ENCODE measurements around the gene TMEM163.

DNA sequence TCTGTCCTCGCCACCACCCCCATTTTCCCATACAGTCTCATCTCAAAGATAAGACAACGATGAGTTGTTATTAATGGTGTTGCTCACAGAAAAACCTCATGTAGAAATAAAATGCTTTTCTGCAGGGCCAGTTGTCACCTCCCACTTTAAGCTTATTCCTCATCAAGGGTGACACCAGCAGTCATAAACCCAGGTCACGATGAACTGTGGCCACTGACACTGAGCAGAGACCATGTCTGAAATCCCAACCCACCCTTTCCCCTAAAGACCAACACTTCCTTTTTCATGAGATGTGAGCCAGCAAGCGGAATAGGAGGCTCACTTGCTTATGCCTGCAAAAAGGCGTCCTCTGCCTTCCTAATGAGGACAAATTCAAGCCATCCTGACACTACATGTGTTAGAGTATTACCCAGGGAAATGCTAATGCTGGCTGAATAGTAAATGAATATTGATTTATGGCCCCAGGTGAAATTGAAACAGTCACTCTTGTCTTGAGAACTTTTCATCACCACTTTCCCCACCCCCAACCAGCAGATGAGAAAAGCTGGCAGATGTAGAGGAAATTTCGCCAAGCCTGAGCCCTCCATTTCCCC lies 236.6 kb downstream of the TMEM163 start:
- TF ChIP-seq, protein P1, sequence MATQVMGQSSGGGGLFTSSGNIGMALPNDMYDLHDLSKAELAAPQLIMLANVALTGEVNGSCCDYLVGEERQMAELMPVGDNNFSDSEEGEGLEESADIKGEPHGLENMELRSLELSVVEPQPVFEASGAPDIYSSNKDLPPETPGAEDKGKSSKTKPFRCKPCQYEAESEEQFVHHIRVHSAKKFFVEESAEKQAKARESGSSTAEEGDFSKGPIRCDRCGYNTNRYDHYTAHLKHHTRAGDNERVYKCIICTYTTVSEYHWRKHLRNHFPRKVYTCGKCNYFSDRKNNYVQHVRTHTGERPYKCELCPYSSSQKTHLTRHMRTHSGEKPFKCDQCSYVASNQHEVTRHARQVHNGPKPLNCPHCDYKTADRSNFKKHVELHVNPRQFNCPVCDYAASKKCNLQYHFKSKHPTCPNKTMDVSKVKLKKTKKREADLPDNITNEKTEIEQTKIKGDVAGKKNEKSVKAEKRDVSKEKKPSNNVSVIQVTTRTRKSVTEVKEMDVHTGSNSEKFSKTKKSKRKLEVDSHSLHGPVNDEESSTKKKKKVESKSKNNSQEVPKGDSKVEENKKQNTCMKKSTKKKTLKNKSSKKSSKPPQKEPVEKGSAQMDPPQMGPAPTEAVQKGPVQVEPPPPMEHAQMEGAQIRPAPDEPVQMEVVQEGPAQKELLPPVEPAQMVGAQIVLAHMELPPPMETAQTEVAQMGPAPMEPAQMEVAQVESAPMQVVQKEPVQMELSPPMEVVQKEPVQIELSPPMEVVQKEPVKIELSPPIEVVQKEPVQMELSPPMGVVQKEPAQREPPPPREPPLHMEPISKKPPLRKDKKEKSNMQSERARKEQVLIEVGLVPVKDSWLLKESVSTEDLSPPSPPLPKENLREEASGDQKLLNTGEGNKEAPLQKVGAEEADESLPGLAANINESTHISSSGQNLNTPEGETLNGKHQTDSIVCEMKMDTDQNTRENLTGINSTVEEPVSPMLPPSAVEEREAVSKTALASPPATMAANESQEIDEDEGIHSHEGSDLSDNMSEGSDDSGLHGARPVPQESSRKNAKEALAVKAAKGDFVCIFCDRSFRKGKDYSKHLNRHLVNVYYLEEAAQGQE (IDR thresholded peaks at IDR 0.05; ENCODE audit: low read depth) = no peak
- TF ChIP-seq, protein P2, sequence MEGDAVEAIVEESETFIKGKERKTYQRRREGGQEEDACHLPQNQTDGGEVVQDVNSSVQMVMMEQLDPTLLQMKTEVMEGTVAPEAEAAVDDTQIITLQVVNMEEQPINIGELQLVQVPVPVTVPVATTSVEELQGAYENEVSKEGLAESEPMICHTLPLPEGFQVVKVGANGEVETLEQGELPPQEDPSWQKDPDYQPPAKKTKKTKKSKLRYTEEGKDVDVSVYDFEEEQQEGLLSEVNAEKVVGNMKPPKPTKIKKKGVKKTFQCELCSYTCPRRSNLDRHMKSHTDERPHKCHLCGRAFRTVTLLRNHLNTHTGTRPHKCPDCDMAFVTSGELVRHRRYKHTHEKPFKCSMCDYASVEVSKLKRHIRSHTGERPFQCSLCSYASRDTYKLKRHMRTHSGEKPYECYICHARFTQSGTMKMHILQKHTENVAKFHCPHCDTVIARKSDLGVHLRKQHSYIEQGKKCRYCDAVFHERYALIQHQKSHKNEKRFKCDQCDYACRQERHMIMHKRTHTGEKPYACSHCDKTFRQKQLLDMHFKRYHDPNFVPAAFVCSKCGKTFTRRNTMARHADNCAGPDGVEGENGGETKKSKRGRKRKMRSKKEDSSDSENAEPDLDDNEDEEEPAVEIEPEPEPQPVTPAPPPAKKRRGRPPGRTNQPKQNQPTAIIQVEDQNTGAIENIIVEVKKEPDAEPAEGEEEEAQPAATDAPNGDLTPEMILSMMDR (IDR thresholded peaks at IDR 0.05 in 2 of 3, conservative IDR thresholded peaks at IDR 0.05 in 1 of 3; ENCODE audit: borderline replicate concordance in 1 of 3, insufficient read depth in 1 of 3, low read depth in 2 of 3, low read length in 2 of 3) = no peak
- TF ChIP-seq CBX3 (IDR thresholded peaks at IDR 0.05; ENCODE audit: low read depth) = no peak

Measured in HCT116 (cell line).